Lung (tissue), 12 donors: Measurements from ENCODE around the gene ADH1C. TPM values are rescaled to one million over a fixed set of nuclear protein-coding genes. Genes with fewer than 3 reads are reported as not detected.
A peak's percentile ranks its signal among the peaks of the same experiment; 100 is the strongest.
"Not testable (repeated sequence)": the region's sequence is repeated elsewhere in the genome, so short reads cannot be mapped to it uniquely, and the experiment has no call there.

Experiments
- ATAC-seq: fragments of 200-7000 bp; cut with Tn5 transposase; one replicate; pipeline ENCODE4 v1.9.1; 2020; ENCODE audit warnings: moderate number of reproducible peaks; ENCODE audit not compliant: insufficient read depth, low FRiP score
- DNase-seq, 3 donors: peaks; one replicate each; pipeline ENCODE4 v3.0.0-alpha.2; 2013 to 2017
- H3K27ac ChIP-seq, 2 donors: one replicate each; pipeline ENCODE4 v1.5.1; 2013; ENCODE audit warnings: mild to moderate bottlenecking in 2 of 2, moderate library complexity in 2 of 2, control low read depth in 1 of 2, inconsistent platforms in 1 of 2, low read depth in 1 of 2, low read length in 1 of 2
- H3K27me3 ChIP-seq, 3 donors: one replicate each; pipeline ENCODE4 v1.5.1; 2013; ENCODE audit warnings: low read length in 2 of 3; ENCODE audit not compliant: control insufficient read depth in 3 of 3, insufficient read depth in 3 of 3
- H3K36me3 ChIP-seq, 4 donors: one replicate each; pipeline ENCODE4 v1.5.1; 2013; ENCODE audit warnings: low read length in 4 of 4, mild to moderate bottlenecking in 1 of 4, moderate library complexity in 1 of 4; ENCODE audit not compliant: control insufficient read depth in 4 of 4, insufficient read depth in 4 of 4
- H3K4me1 ChIP-seq, 5 donors: one replicate each; pipeline ENCODE4 v1.5.1; 2013; ENCODE audit warnings: low read length in 5 of 5, mild to moderate bottlenecking in 2 of 5, moderate library complexity in 1 of 5; ENCODE audit not compliant: control insufficient read depth in 5 of 5, insufficient read depth in 5 of 5
- H3K4me3 ChIP-seq: one replicate; pipeline ENCODE4 v1.5.1; 2013; ENCODE audit warnings: mild to moderate bottlenecking, control low read depth, moderate library complexity
- H3K9ac ChIP-seq, 2 donors: one replicate each; pipeline ENCODE4 v1.5.1; 2013; ENCODE audit warnings: low read length in 2 of 2, control low read depth in 1 of 2; ENCODE audit not compliant: insufficient read depth in 1 of 2
- H3K9me3 ChIP-seq, 4 donors: one replicate each; pipeline ENCODE4 v1.5.1; 2013; ENCODE audit warnings: low read length in 3 of 4, mild to moderate bottlenecking in 1 of 4, moderate library complexity in 1 of 4; ENCODE audit not compliant: control insufficient read depth in 4 of 4, insufficient read depth in 3 of 4
- CTCF ChIP-seq: IDR thresholded peaks from 2 replicates; pipeline ENCODE4 v1.5.1; 2012; ENCODE audit warnings: mild to moderate bottlenecking; ENCODE audit errors: control extremely low read depth, extremely low read depth
- WGBS, 2 donors: extraction: QIAGEN DNeasy Blood & Tissue Kit; methylation state at CpG; one replicate each; pipeline ENCODE4 v1.1.7; 2013; 5-methylcytosine and 5-hydroxymethylcytosine counted together
- polyA plus RNA-seq, 2 donors: library from polyadenylated mRNA; stranded (reverse); fragments of 200-250 nt; gene quantifications; one replicate each; pipeline ENCODE4 v1.2.1, GENCODE V29; 2013
- total RNA-seq, 2 donors: library from RNA; depleted of rRNA in 1 of 2; stranded (reverse); fragments of >200 nt in 1 of 2; gene quantifications; one replicate each; pipeline ENCODE4 v1.2.1, GENCODE V29; 2014 to 2021
- donor health status: control.
- donor health status: control.
- donor health status: Bipolar disorder and iron deficiency.
- donor health status: healthy.
- donor health status: DM: yes; HTN: yes; CAD: no.

The ADH1C gene
- total and polyA plus RNA-seq, 4 donors = 2.6 to 14.8 (median 6.4) TPM

DNA sequence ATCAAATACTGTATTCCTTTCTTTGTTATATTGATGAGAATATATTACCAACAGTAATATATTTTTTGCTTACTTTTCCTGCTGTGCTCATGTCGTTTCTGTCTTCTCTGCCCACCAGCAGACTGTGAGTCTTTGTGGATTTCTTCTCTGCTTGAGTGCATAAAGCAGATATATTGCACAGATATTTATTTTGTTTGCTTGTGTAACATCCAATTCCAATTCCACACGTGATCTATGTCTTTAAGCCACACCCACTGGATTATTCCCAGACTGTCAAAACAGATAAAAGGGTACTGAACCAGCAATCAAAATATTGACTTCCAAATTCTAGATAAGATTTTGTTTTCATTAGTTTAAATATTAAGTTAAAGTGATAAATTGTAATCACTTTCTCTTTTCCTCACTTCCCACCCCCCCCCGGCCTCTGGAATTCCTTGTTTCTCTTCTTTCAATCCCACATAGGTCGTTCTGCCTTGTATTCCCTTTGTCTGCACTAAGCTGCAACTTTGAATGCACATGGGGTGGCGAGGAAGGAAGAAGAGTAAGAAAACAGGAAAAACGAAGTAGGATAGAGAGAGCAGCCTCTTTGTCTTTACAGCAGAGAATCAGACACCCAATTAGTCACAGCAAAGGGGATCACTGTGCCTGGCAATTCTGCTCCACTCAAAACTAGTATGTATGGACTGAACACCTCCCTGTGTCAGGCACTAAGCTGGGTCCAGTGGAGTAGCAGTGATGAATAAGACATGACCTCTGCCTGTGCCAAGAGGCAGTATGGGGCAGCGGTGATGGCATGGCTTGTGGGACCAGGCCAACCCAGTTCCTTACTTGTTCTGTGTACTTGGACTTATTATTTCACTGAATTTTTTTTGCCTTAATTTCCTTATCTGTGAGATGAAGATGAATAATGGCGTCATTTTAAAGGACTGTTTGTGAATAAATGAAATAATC, 31.0 kb downstream of the ADH1C start, which contains the start of gene ADH1B:
Gene ADH1B, minus strand, starts transcription at position 161 of the 951 bp plus-strand sequence. Its CDS starts 70 bp downstream, at position 91.
- Histone ChIP-seq H3K4me1 (peaks cover 0 to 58% (median 6%) of the 10 kb centered on the region in 5 donors), H3K4me3 (no peak within 1 kb of the TSS), H3K27me3 (no peaks in the 10 kb centered on the region), H3K9me3 (no peaks in the 10 kb centered on the region), H3K36me3 (peaks cover 0 to 41% (median 15%) of the 10 kb centered on the region in 4 donors), H3K9ac (peak within 1 kb of the TSS; percentile 21 to 96), H3K27ac (peak within 1 kb of the TSS in 1 of 2 donors; percentile 26)
- DNase-seq (peak; percentile 51 to 94 (median 87)), ATAC-seq (no peak)
- WGBS, 2 donors = 36 to 53% methylated on average over 8 of the region's 8 CpGs
- no peak for TF ChIP-seq CTCF

GRCh38 chr4:99317811-99318210, 34.7 kb downstream of the ADH1C start:
- not testable (repeated sequence) for H3K4me3 ChIP-seq, ATAC-seq

DNA sequence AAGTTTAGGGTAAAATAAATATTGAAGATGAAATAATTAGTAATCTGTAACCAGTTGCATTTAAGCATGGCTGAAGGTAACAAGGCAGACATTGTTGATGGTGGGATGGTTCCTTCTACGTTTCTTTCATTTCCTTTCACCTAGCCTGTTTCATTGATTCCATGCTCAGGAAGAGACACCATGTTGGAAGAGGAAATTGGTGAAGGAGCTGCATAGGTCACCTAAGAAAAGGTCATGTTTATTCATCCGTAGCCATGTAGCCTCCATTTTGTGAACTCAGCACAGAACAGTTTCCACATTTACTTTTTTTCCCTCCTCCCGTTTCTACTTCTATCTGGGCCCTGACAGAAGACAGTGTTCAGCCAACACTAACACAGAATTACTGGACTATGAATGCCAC, 35.2 kb downstream of the ADH1C start:
- Histone ChIP-seq H3K9me3 (no peaks in the 10 kb centered on the region), H3K4me3 (no peak overlapping the region), H3K9ac (peak overlapping the region in 1 of 2 donors; percentile 71), H3K27ac (peak overlapping the region in 1 of 2 donors; percentile 80), H3K36me3 (peaks cover 0 to 62% (median 29%) of the 10 kb centered on the region in 4 donors), H3K4me1 (peaks cover 0 to 46% (median 6%) of the 10 kb centered on the region in 5 donors), H3K27me3 (no peaks in the 10 kb centered on the region)
- ATAC-seq (no peak), DNase-seq (no peak)
- 72 to 73% methylated on average over 3 of the region's 3 CpGs for WGBS, 2 donors
- TF ChIP-seq CTCF = no peak

More at GRCh38 chr4:99317811-99318210, 34.7 kb downstream of the ADH1C start:
- Histone ChIP-seq H3K36me3 (peaks cover 0 to 60% (median 27%) of the 10 kb centered on the region in 4 donors), H3K27ac (peak overlapping the region in 1 of 2 donors; percentile 80), H3K4me1 (peaks cover 0 to 44% (median 6%) of the 10 kb centered on the region in 5 donors), H3K9ac (peak overlapping the region in 1 of 2 donors; percentile 71)
- H3K9me3 ChIP-seq, DNase-seq, H3K27me3 ChIP-seq: not testable (repeated sequence)
- 79 to 89% methylated on average over 8 of the region's 8 CpGs for WGBS, 2 donors

DNA sequence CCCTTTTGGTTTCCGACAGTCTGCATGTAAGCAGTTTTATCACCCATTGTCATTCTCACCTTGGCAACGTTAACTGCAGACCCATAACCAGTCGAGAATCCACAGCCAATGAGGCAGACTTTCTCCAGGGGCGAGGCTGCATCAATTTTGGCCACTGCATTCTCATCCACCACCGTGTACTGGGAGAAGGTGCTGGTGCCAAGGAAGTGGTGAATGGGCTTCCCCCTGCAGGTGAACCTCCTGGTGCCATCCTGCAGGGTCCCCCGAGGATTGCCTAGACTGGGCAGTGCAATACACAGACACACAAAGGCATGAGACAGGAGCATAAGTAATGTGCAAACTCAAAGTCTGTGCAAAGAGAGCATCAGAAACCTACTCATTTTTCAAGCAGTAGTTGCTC, 36.7 kb downstream of the ADH1C start:
- Histone ChIP-seq H3K27me3 (no peaks in the 10 kb centered on the region), H3K27ac (no peak overlapping the region), H3K36me3 (peaks cover 0 to 75% (median 36%) of the 10 kb centered on the region in 4 donors), H3K4me1 (peaks cover 0 to 42% (median 6%) of the 10 kb centered on the region in 5 donors), H3K4me3 (no peak overlapping the region), H3K9me3 (no peaks in the 10 kb centered on the region), H3K9ac (peak overlapping the region in 1 of 2 donors; percentile 49)
- ATAC-seq (no peak), DNase-seq (no peak)
- no peak for TF ChIP-seq CTCF
- WGBS, 2 donors = 72 to 80% methylated on average over 6 of the region's 6 CpGs
